IPS-20b (cell line): Measurements from ENCODE around the gene DOCK11.
"Not testable (repeated sequence)": the region's sequence is repeated elsewhere in the genome, so short reads cannot be mapped to it uniquely, and the experiment has no call there.

Source experiments
- H3K27ac ChIP-seq: one replicate; pipeline ENCODE4 v1.5.1; 2013; ENCODE audit warnings: low read length
- H3K27me3 ChIP-seq: 2 replicates; pipeline ENCODE4 v1.6.1; 2013; ENCODE audit warnings: mild to moderate bottlenecking, low read length, inconsistent platforms; ENCODE audit not compliant: insufficient read depth
- H3K36me3 ChIP-seq: 2 replicates; pipeline ENCODE4 v1.6.1; 2013; ENCODE audit warnings: low read depth, mild to moderate bottlenecking, inconsistent platforms, low read length, moderate library complexity; ENCODE audit not compliant: insufficient read depth
- H3K4me1 ChIP-seq: 2 replicates; pipeline ENCODE4 v1.6.1; 2013; ENCODE audit warnings: mild to moderate bottlenecking, control low read depth, inconsistent platforms, low read length, moderate library complexity; ENCODE audit not compliant: insufficient read depth
- H3K4me3 ChIP-seq: 2 replicates; pipeline ENCODE4 v1.5.1; 2013; ENCODE audit warnings: mild to moderate bottlenecking, low read length, inconsistent platforms
- H3K9ac ChIP-seq: 2 replicates; pipeline ENCODE4 v1.6.1; 2013; ENCODE audit warnings: low read depth, mild to moderate bottlenecking, inconsistent platforms, low read length, moderate library complexity
- H3K9me3 ChIP-seq: 2 replicates; pipeline ENCODE4 v1.6.1; 2013; ENCODE audit warnings: mild to moderate bottlenecking, low read depth, low read length, inconsistent platforms; ENCODE audit not compliant: insufficient read depth

Gene DOCK11

GRCh38 chrX:118585296-118585695, 89.7 kb downstream of the DOCK11 start:
- Histone ChIP-seq H3K9ac (no peak overlapping the region), H3K27ac (no peak overlapping the region), H3K4me1 (no peaks in the 10 kb centered on the region), H3K4me3 (no peak overlapping the region), H3K9me3 (no peaks in the 10 kb centered on the region), H3K36me3 (no peaks in the 10 kb centered on the region), H3K27me3 (no peaks in the 10 kb centered on the region)

- not testable (repeated sequence) for H3K9me3 ChIP-seq, H3K4me3 ChIP-seq, H3K4me1 ChIP-seq, H3K27ac ChIP-seq, H3K36me3 ChIP-seq, H3K27me3 ChIP-seq, H3K9ac ChIP-seq
Measured at GRCh38 chrX:118586206-118586605, 90.6 kb downstream of the DOCK11 start.

- Histone ChIP-seq H3K9ac (no peak overlapping the region), H3K27me3 (no peaks in the 10 kb centered on the region), H3K9me3 (no peaks in the 10 kb centered on the region), H3K27ac (no peak overlapping the region), H3K36me3 (no peaks in the 10 kb centered on the region), H3K4me3 (no peak overlapping the region), H3K4me1 (no peaks in the 10 kb centered on the region; the same call in 1 of the 2 replicates)
Measured at GRCh38 chrX:118588715-118589114, 93.1 kb downstream of the DOCK11 start.

GRCh38 chrX:118589227-118589626, 93.6 kb downstream of the DOCK11 start:
- Histone ChIP-seq H3K36me3 (no peaks in the 10 kb centered on the region), H3K27me3 (no peaks in the 10 kb centered on the region), H3K4me3 (no peak overlapping the region), H3K9ac (no peak overlapping the region), H3K27ac (no peak overlapping the region), H3K4me1 (no peaks in the 10 kb centered on the region; the same call in 1 of the 2 replicates), H3K9me3 (no peaks in the 10 kb centered on the region)

GRCh38 chrX:118593407-118593806, 97.8 kb downstream of the DOCK11 start:
- Histone ChIP-seq H3K9me3 (no peaks in the 10 kb centered on the region), H3K27me3 (no peaks in the 10 kb centered on the region), H3K4me1 (no peaks in the 10 kb centered on the region; the same call in 1 of the 2 replicates), H3K4me3 (no peak overlapping the region), H3K36me3 (no peaks in the 10 kb centered on the region), H3K27ac (no peak overlapping the region), H3K9ac (no peak overlapping the region)

- Histone ChIP-seq H3K36me3 (no peaks in the 10 kb centered on the region), H3K4me1 (no peaks in the 10 kb centered on the region; the same call in 1 of the 2 replicates), H3K9ac (no peak overlapping the region), H3K4me3 (no peak overlapping the region), H3K27me3 (no peaks in the 10 kb centered on the region), H3K9me3 (no peaks in the 10 kb centered on the region), H3K27ac (no peak overlapping the region)
Measured at GRCh38 chrX:118594697-118595420, 99.2 kb downstream of the DOCK11 start.

- H3K9ac ChIP-seq: no peak overlapping the region
- H3K4me3 ChIP-seq: no peak overlapping the region
- no peaks in the 10 kb centered on the region for H3K27me3 ChIP-seq
- no peaks in the 10 kb centered on the region; the same call in 1 of the 2 replicates for H3K4me1 ChIP-seq
- no peak overlapping the region for H3K27ac ChIP-seq
- H3K36me3 ChIP-seq: no peaks in the 10 kb centered on the region
- H3K9me3 ChIP-seq: no peaks in the 10 kb centered on the region
Measured at GRCh38 chrX:118595501-118596042, 100.0 kb downstream of the DOCK11 start.

- no peaks in the 10 kb centered on the region for H3K36me3 ChIP-seq
- H3K9me3 ChIP-seq: no peaks in the 10 kb centered on the region
- H3K9ac ChIP-seq: no peak overlapping the region
- no peaks in the 10 kb centered on the region; the same call in 1 of the 2 replicates for H3K4me1 ChIP-seq
- H3K4me3 ChIP-seq: no peak overlapping the region
- no peaks in the 10 kb centered on the region for H3K27me3 ChIP-seq
- no peak overlapping the region for H3K27ac ChIP-seq
Measured at GRCh38 chrX:118596390-118596789, 100.8 kb downstream of the DOCK11 start.

- no peaks in the 10 kb centered on the region for H3K4me1 ChIP-seq
- H3K9ac ChIP-seq: no peak overlapping the region
- no peaks in the 10 kb centered on the region for H3K36me3 ChIP-seq
- H3K4me3 ChIP-seq: no peak overlapping the region
- H3K9me3 ChIP-seq: no peaks in the 10 kb centered on the region
- no peaks in the 10 kb centered on the region for H3K27me3 ChIP-seq
- H3K27ac ChIP-seq: no peak overlapping the region
Measured at GRCh38 chrX:118603981-118604380, 108.4 kb downstream of the DOCK11 start.

- H3K27me3 ChIP-seq: no peaks in the 10 kb centered on the region
- no peak overlapping the region for H3K27ac ChIP-seq
- peaks cover 7% of the 10 kb centered on the region; the same call in 1 of the 2 replicates for H3K4me1 ChIP-seq
- H3K4me3 ChIP-seq: no peak overlapping the region
- no peak overlapping the region for H3K9ac ChIP-seq
- peaks cover 3% of the 10 kb centered on the region; the same call in 1 of the 2 replicates for H3K36me3 ChIP-seq
- H3K9me3 ChIP-seq: no peaks in the 10 kb centered on the region
Measured at GRCh38 chrX:118612290-118612689, 116.7 kb downstream of the DOCK11 start.

- Histone ChIP-seq H3K4me1 (peaks cover 7% of the 10 kb centered on the region; the same call in 1 of the 2 replicates), H3K9me3 (no peaks in the 10 kb centered on the region), H3K27me3 (no peaks in the 10 kb centered on the region), H3K36me3 (peaks cover 3% of the 10 kb centered on the region; the same call in 1 of the 2 replicates), H3K9ac (no peak overlapping the region), H3K27ac (no peak overlapping the region), H3K4me3 (no peak overlapping the region)
Measured at GRCh38 chrX:118614150-118614549, 118.5 kb downstream of the DOCK11 start.

GRCh38 chrX:118615141-118615540, 119.5 kb downstream of the DOCK11 start:
- Histone ChIP-seq H3K4me1 (peaks cover 7% of the 10 kb centered on the region; the same call in 1 of the 2 replicates), H3K27ac (no peak overlapping the region), H3K27me3 (no peaks in the 10 kb centered on the region), H3K4me3 (no peak overlapping the region), H3K36me3 (peaks cover 3% of the 10 kb centered on the region; the same call in 1 of the 2 replicates), H3K9me3 (no peaks in the 10 kb centered on the region), H3K9ac (no peak overlapping the region)
